DOHH2 (cell line): ENCODE measurements around the gene DNER.

ENCODE experiments used
- H3F3A ChIP-seq: fragments of 200-600 bp; sonication (generic), shearing (Covaris generic); 2 replicates; pipeline ENCODE4 v1.6.0; 2016; ENCODE audit warnings: antibody characterized with exemption, mild to moderate bottlenecking; ENCODE audit not compliant: control insufficient read depth, insufficient read depth
- H3K27ac ChIP-seq: fragments of 200-600 bp; sonication (generic); 2 replicates; pipeline ENCODE4 v1.5.1; 2014; ENCODE audit warnings: low read depth, mild to moderate bottlenecking, low read length, moderate library complexity
- H3K27me3 ChIP-seq: fragments of 200-600 bp; sonication (generic); 2 replicates; pipeline ENCODE4 v1.6.1; 2014; ENCODE audit warnings: mild to moderate bottlenecking, low read length, mixed read lengths; ENCODE audit not compliant: control insufficient read depth
- H3K36me3 ChIP-seq: fragments of 200-600 bp; sonication (generic); 2 replicates; pipeline ENCODE4 v1.6.1; 2014; ENCODE audit warnings: mild to moderate bottlenecking, low read length, moderate library complexity, mixed read lengths; ENCODE audit not compliant: control insufficient read depth
- H3K4me1 ChIP-seq: fragments of 200-600 bp; sonication (generic); 2 replicates; pipeline ENCODE4 v1.6.1; 2014; ENCODE audit warnings: mild to moderate bottlenecking, low read length, mixed read lengths; ENCODE audit not compliant: control insufficient read depth
- H3K4me2 ChIP-seq: fragments of 200-600 bp; sonication (generic); 2 replicates; pipeline ENCODE4 v1.6.0; 2014; ENCODE audit warnings: mild to moderate bottlenecking, low read length, moderate library complexity
- H3K4me3 ChIP-seq: fragments of 200-600 bp; sonication (generic); 2 replicates; pipeline ENCODE4 v1.5.1; 2014; ENCODE audit warnings: mild to moderate bottlenecking, low read length, mixed read lengths
- H3K79me2 ChIP-seq: fragments of 200-600 bp; sonication (generic); 2 replicates; pipeline ENCODE4 v1.6.1; 2014; ENCODE audit warnings: mild to moderate bottlenecking, low read length, mixed read lengths; ENCODE audit not compliant: control insufficient read depth
- H3K9me2 ChIP-seq: fragments of 200-600 bp; sonication (generic); replicated peaks from 2 replicates; pipeline ENCODE4 v1.6.1; 2014; ENCODE audit warnings: mild to moderate bottlenecking, low read length, mixed read lengths; ENCODE audit not compliant: control insufficient read depth
- H3K9me3 ChIP-seq: fragments of 200-600 bp; sonication (generic); 2 replicates; pipeline ENCODE4 v1.6.1; 2014; ENCODE audit warnings: antibody characterized with exemption, low read length, mixed read lengths; ENCODE audit not compliant: control insufficient read depth, insufficient read depth
- H4K20me1 ChIP-seq: fragments of 200-600 bp; sonication (generic); 2 replicates; pipeline ENCODE4 v1.6.0; 2014; ENCODE audit warnings: low read depth, mild to moderate bottlenecking, antibody characterized with exemption, low read length, moderate library complexity; ENCODE audit not compliant: control insufficient read depth, insufficient read depth
- EZH2phosphoT487 ChIP-seq: fragments of 200-600 bp; sonication (generic); IDR thresholded peaks from 2 replicates; pipeline ENCODE4 v1.6.1; 2017; ENCODE audit warnings: borderline replicate concordance, mild to moderate bottlenecking, antibody characterized with exemption, low read length, moderate library complexity, mixed read lengths
- TF ChIP-seq, protein P1 (sequence below): fragments of 200-600 bp; sonication (generic); IDR thresholded peaks from one replicate; pipeline ENCODE4 v1.5.1; 2014; ENCODE audit warnings: antibody characterized with exemption, mild to moderate bottlenecking, low read depth, low read length; ENCODE audit not compliant: poor library complexity, severe bottlenecking

DNER gene

DNA sequence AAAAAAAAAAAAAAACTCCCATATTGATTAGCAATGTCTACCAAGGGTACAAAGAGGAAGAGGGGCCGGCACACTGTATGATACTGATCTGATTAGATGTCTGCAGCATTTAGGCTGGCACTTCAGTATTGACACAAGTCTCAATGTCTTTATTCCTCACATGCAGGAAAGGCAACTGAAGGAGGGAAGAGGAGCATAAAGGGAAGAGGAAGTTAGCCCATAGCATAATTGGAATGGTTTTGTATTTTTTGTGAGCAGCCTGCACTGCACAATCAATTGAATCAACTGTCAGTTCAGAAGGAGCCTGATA is 79.0 kb downstream of the DNER start:
- Histone ChIP-seq H3K27me3 (peaks cover 6% of the 10 kb centered on the region; the same call in 1 of the 2 replicates), H4K20me1 (no peaks in the 10 kb centered on the region), H3K4me1 (no peaks in the 10 kb centered on the region), H3K27ac (no peak overlapping the region), H3K36me3 (no peaks in the 10 kb centered on the region), H3K4me2 (no peak overlapping the region), H3K9me3 (no peaks in the 10 kb centered on the region), H3K4me3 (no peak overlapping the region), H3F3A (no peaks in the 10 kb centered on the region), H3K9me2 (no peaks in the 10 kb centered on the region), H3K79me2 (no peaks in the 10 kb centered on the region)
- TF ChIP-seq, protein P1, sequence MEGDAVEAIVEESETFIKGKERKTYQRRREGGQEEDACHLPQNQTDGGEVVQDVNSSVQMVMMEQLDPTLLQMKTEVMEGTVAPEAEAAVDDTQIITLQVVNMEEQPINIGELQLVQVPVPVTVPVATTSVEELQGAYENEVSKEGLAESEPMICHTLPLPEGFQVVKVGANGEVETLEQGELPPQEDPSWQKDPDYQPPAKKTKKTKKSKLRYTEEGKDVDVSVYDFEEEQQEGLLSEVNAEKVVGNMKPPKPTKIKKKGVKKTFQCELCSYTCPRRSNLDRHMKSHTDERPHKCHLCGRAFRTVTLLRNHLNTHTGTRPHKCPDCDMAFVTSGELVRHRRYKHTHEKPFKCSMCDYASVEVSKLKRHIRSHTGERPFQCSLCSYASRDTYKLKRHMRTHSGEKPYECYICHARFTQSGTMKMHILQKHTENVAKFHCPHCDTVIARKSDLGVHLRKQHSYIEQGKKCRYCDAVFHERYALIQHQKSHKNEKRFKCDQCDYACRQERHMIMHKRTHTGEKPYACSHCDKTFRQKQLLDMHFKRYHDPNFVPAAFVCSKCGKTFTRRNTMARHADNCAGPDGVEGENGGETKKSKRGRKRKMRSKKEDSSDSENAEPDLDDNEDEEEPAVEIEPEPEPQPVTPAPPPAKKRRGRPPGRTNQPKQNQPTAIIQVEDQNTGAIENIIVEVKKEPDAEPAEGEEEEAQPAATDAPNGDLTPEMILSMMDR = no peak
- TF ChIP-seq EZH2phosphoT487 = no peak

DNA sequence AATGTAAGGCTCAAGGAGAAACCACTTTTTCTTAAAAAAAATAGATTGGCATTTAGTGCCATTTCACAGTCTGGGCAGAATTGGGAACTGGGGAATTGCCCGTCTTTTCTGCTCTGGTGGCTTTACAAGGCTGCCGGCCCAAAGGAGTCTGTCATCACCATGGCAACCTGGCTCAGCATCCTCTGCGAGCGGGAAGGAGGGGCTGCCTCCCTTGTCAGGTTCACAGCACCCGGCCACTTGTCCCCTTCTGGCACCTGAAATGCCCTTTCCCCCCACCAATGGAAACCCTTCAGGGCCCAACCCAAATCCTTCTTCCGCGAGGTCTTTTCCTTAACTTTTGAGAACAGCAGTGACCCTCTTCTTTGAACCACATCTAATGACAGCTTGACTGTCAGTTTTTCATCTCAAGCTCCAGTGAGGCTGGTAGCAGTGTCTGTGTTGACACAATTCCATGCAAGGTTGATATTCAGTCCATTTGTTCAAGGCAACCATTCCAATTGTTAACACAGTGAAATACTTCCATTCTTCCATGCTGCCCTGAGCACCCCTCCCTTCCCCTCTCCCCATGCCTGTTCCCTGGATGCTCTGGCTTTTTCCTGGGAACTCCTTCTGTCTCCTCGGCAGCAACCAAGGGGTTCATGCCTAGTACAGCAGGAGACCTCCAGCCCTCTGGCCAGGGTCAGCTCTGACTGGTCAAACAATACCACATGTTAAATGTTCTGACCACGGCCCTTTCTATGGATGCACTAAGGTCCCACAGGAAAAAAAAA is 79.6 kb downstream of the DNER start:
- no peak overlapping the region for H3K27ac ChIP-seq
- no peak overlapping the region for H3K4me2 ChIP-seq
- H3K79me2 ChIP-seq = no peaks in the 10 kb centered on the region
- no peaks in the 10 kb centered on the region for H3K9me3 ChIP-seq
- no peaks in the 10 kb centered on the region for H4K20me1 ChIP-seq
- H3K4me3 ChIP-seq = no peak overlapping the region
- no peaks in the 10 kb centered on the region for H3F3A ChIP-seq
- no peaks in the 10 kb centered on the region for H3K9me2 ChIP-seq
- no peaks in the 10 kb centered on the region for H3K36me3 ChIP-seq
- peaks cover 6% of the 10 kb centered on the region; the same call in 1 of the 2 replicates for H3K27me3 ChIP-seq
- no peak for TF ChIP-seq EZH2phosphoT487
- TF ChIP-seq, protein P1 = no peak
- no peaks in the 10 kb centered on the region for H3K4me1 ChIP-seq

DNA sequence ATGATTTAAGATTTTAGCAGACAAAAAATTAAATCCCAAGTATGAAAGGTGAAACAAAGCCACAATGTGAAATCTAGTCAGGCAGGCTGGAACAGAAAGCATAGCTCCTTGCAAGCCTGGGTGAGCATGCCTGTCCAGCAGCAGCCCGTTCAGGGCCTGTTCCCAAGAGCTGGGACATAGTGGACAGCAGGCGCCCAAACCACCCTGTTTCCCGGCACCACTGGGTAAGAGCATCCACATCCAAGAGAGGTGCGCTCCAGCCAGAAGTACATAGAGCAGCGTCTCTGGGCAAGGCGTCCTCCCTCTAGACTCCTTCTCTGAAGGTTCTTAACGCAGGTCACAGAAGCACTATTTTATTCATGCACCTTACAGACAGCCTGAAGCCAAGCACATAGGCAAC is 80.8 kb downstream of the DNER start:
- Histone ChIP-seq H3K9me2 (no peaks in the 10 kb centered on the region), H4K20me1 (no peaks in the 10 kb centered on the region), H3K4me3 (no peak overlapping the region), H3K4me2 (no peak overlapping the region), H3K27me3 (peaks cover 6% of the 10 kb centered on the region; the same call in 1 of the 2 replicates), H3K9me3 (no peaks in the 10 kb centered on the region), H3K79me2 (no peaks in the 10 kb centered on the region), H3K27ac (no peak overlapping the region), H3F3A (no peaks in the 10 kb centered on the region), H3K36me3 (no peaks in the 10 kb centered on the region), H3K4me1 (no peaks in the 10 kb centered on the region)
- no peak for TF ChIP-seq EZH2phosphoT487
- TF ChIP-seq, protein P1 = no peak
